ENCODE results near the gene SRMS. TPM values are rescaled to one million over a fixed set of nuclear protein-coding genes. Genes with fewer than 3 reads are reported as not detected.

The SRMS gene
- total RNA-seq, 1 experiment from 2014 or later = 3.2 TPM

- Histone ChIP-seq H3K9me3 (ENCODE audit: control insufficient read depth in 1 of 2, insufficient read depth in 1 of 2, low read depth in 1 of 2, low read length in 2 of 2) (no peaks in the 10 kb centered on the region), H3K79me2 (ENCODE audit: insufficient read depth, low read length) (no peaks in the 10 kb centered on the region), H3K4me1 (ENCODE audit: control insufficient read depth in 1 of 2, insufficient read depth in 2 of 2, low read length in 2 of 2) (no peaks in the 10 kb centered on the region), H3K9me2 (ENCODE audit: insufficient read depth) (no peaks in the 10 kb centered on the region), H3K4me2 (ENCODE audit: low read length) (no peak overlapping the region), H4K20me1 (ENCODE audit: insufficient read depth) (no peaks in the 10 kb centered on the region), H3K27ac (ENCODE audit: low read depth, low read length) (no peak overlapping the region), H2AFZ (ENCODE audit: low read depth, low read length, poor library complexity, severe bottlenecking) (no peak overlapping the region), H3K27me3 (ENCODE audit: insufficient read depth, low read length) (no peaks in the 10 kb centered on the region), H3K36me3 (ENCODE audit: control insufficient read depth in 1 of 2, insufficient read depth in 2 of 2, low read length in 2 of 2) (no peaks in the 10 kb centered on the region), H3K9ac (ENCODE audit: low read length) (no peak overlapping the region), H3K4me3 (replicated peaks in 1 of 2; ENCODE audit: low read depth in 1 of 2, low read length in 2 of 2) (no peak overlapping the region)
- CTCF ChIA-PET = no interaction called here
- DNase-seq (ENCODE audit: low read depth, low spot score) (no peak), ATAC-seq (no peak)
- BruUV-seq (replicated peaks) = no TSS peak
- RAD21 ChIA-PET (ENCODE audit: low non-redundant PET in 1 of 2, low total read pairs in 2 of 2, uncharacterized antibody in 2 of 2, unreplicated experiment in 2 of 2) = no interaction called here
- TF ChIP-seq, protein P1, sequence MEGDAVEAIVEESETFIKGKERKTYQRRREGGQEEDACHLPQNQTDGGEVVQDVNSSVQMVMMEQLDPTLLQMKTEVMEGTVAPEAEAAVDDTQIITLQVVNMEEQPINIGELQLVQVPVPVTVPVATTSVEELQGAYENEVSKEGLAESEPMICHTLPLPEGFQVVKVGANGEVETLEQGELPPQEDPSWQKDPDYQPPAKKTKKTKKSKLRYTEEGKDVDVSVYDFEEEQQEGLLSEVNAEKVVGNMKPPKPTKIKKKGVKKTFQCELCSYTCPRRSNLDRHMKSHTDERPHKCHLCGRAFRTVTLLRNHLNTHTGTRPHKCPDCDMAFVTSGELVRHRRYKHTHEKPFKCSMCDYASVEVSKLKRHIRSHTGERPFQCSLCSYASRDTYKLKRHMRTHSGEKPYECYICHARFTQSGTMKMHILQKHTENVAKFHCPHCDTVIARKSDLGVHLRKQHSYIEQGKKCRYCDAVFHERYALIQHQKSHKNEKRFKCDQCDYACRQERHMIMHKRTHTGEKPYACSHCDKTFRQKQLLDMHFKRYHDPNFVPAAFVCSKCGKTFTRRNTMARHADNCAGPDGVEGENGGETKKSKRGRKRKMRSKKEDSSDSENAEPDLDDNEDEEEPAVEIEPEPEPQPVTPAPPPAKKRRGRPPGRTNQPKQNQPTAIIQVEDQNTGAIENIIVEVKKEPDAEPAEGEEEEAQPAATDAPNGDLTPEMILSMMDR (IDR thresholded peaks at IDR 0.05 in 2 of 3, conservative IDR thresholded peaks at IDR 0.05 in 1 of 3; ENCODE audit: borderline replicate concordance in 1 of 3, insufficient read depth in 1 of 3, low read depth in 2 of 3, low read length in 2 of 3) = no peak
- TF ChIP-seq, protein P2, sequence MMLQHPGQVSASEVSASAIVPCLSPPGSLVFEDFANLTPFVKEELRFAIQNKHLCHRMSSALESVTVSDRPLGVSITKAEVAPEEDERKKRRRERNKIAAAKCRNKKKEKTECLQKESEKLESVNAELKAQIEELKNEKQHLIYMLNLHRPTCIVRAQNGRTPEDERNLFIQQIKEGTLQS (IDR thresholded peaks at IDR 0.05) = no peak
- no peak for TF ChIP-seq POLR2AphosphoS5 (IDR thresholded peaks at IDR 0.05; ENCODE audit: low read depth, low read length)
- intact Hi-C loops (cut with micrococcal nuclease) = no loop called here
- POLR2A ChIA-PET = no interaction called here
Measured at GRCh38 chr20:63586797-63587196, 39.2 kb upstream of the SRMS start.

DNA sequence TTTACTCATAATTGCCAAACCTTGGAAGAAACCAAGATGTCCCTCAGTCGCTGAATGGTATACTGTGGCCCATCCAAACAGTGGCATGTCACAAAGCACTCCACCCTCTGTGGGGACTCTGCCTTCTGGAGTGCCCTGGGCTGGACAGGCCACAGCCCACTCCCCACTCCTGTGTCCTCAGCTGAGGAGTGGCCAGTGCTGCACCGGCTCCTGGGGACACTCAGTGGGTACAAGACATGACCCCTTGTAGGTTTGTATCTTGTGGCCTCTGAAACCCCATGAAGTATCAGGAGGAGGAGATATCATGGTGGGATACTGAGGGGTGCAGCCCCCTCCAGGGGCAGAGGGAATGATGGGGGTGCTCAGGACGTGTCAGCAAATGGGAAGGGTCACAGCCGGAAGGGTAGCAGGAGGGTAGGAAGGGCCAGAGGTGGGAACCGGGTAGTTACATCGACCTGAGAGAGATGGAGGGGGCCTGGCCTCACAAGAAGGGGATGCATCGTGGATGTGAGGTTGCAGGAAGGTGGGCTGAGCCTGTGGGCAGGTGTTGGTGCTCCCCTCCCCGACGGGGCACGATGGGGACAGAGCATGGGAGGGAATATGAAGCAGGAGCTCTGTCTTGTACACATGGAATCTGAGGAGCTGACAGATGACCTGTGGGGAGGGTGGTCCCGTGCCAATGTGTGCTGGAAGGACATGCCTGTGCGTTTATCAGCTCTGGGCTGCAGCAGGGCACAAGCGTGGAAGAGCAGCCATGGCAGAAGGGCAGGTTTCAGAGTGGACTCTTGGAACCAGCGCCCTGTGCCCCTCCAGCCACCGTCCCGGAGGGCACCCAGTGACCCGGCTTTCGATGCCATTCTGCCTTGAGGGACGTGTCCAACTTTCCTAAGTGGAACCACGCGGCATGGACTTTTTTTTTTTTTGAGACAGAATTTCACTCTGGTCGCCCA, 38.3 kb upstream of the SRMS start:
- H3K9me3 ChIP-seq (ENCODE audit: control insufficient read depth in 1 of 2, insufficient read depth in 1 of 2, low read depth in 1 of 2, low read length in 2 of 2) = no peaks in the 10 kb centered on the region
- no peak overlapping the region for H3K27ac ChIP-seq (ENCODE audit: low read depth, low read length)
- DNase-seq (ENCODE audit: low read depth, low spot score) (no peak), ATAC-seq (no peak)
- ChIA-PET RAD21 (ENCODE audit: low non-redundant PET in 1 of 2, low total read pairs in 2 of 2, uncharacterized antibody in 2 of 2, unreplicated experiment in 2 of 2) (no interaction called here), CTCF (no interaction called here), POLR2A (no interaction called here)
- BruUV-seq (replicated peaks) = no TSS peak
- intact Hi-C loops (cut with micrococcal nuclease) = no loop called here
- H2AFZ ChIP-seq (ENCODE audit: low read depth, low read length, poor library complexity, severe bottlenecking) = no peak overlapping the region
- no peak overlapping the region for H3K4me2 ChIP-seq (ENCODE audit: low read length)
- no peaks in the 10 kb centered on the region for H4K20me1 ChIP-seq (ENCODE audit: insufficient read depth)
- no peaks in the 10 kb centered on the region for H3K36me3 ChIP-seq (ENCODE audit: control insufficient read depth in 1 of 2, insufficient read depth in 2 of 2, low read length in 2 of 2)
- no peak for TF ChIP-seq POLR2A (IDR thresholded peaks at IDR 0.05; ENCODE audit: borderline replicate concordance, extremely low read depth, insufficient read depth, insufficient read length)
- no peak for TF ChIP-seq EGR1 (IDR thresholded peaks at IDR 0.05; ENCODE audit: low read depth)
- TF ChIP-seq TCF7L2 (IDR thresholded peaks at IDR 0.05; ENCODE audit: borderline replicate concordance, extremely low read depth, insufficient read depth, insufficient read length) = no peak
- TF ChIP-seq RAD21 (IDR thresholded peaks at IDR 0.05; ENCODE audit: low read depth) = no peak
- no peak for TF ChIP-seq ZFX (IDR thresholded peaks at IDR 0.05)
- no peak for TF ChIP-seq EZH2 (IDR thresholded peaks at IDR 0.05)
- no peaks in the 10 kb centered on the region for H3K79me2 ChIP-seq (ENCODE audit: insufficient read depth, low read length)
- H3K4me1 ChIP-seq (ENCODE audit: control insufficient read depth in 1 of 2, insufficient read depth in 2 of 2, low read length in 2 of 2) = peaks cover 0 to 3% of the 10 kb centered on the region in 2 experiments; a peak in 1 of 4 replicates
- H3K9ac ChIP-seq (ENCODE audit: low read length) = no peak overlapping the region
- H3K4me3 ChIP-seq (replicated peaks in 1 of 2; ENCODE audit: low read depth in 1 of 2, low read length in 2 of 2) = no peak overlapping the region
- no peaks in the 10 kb centered on the region for H3K27me3 ChIP-seq (ENCODE audit: insufficient read depth, low read length)
- H3K9me2 ChIP-seq (ENCODE audit: insufficient read depth) = no peaks in the 10 kb centered on the region
